ENCODE data around the gene HID1. TPM values are rescaled to one million over a fixed set of nuclear protein-coding genes. Genes with fewer than 3 reads are reported as not detected.
A peak's percentile ranks its signal among the peaks of the same experiment; 100 is the strongest.

HID1 gene
- total RNA-seq, 4 donors from 2014 or later = 1.7 to 6.3 (median 2.6) TPM

DNA sequence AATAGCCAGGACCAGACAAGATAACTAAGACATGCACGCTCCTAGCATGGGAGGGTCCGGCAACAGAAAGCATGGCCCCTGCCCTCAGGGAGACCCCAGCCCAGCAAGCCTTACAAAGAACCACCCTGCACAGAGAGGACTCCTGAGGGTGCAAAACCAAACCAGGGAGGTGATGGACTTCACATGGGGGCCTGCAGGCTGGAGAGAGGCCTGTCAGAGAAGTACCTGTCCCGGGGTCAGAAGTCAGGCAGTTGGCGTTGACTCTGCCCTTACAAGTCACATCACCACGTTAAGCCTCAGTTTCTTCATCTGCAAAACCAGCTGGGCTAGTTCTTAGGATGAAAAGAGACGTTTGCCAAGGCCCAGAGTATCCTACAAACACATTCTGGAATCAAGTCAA, 43.8 kb downstream of the HID1 start:
- no peak overlapping the region for H3K4me3 ChIP-seq
- H3K27me3 ChIP-seq = peaks cover 0 to 80% (median 11%) of the 10 kb centered on the region in 4 donors
- DNase-seq = no peak
- peaks cover 8 to 53% (median 10%) of the 10 kb centered on the region in 3 donors for H3K4me1 ChIP-seq
- intact Hi-C loops (cut with DNase I) = no loop called here
- H3K36me3 ChIP-seq = no peaks in the 10 kb centered on the region
- no peaks in the 10 kb centered on the region for H3K9me3 ChIP-seq
- peak overlapping the region in 3 of 4 donors; percentile 39 to 53 (median 51) for H3K27ac ChIP-seq
- TF ChIP-seq, protein P1, sequence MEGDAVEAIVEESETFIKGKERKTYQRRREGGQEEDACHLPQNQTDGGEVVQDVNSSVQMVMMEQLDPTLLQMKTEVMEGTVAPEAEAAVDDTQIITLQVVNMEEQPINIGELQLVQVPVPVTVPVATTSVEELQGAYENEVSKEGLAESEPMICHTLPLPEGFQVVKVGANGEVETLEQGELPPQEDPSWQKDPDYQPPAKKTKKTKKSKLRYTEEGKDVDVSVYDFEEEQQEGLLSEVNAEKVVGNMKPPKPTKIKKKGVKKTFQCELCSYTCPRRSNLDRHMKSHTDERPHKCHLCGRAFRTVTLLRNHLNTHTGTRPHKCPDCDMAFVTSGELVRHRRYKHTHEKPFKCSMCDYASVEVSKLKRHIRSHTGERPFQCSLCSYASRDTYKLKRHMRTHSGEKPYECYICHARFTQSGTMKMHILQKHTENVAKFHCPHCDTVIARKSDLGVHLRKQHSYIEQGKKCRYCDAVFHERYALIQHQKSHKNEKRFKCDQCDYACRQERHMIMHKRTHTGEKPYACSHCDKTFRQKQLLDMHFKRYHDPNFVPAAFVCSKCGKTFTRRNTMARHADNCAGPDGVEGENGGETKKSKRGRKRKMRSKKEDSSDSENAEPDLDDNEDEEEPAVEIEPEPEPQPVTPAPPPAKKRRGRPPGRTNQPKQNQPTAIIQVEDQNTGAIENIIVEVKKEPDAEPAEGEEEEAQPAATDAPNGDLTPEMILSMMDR (IDR thresholded peaks at IDR 0.05) = no peak
- TF ChIP-seq POLR2A (IDR thresholded peaks at IDR 0.05) = no peak
- WGBS, 2 donors = 53% methylated on average over 6 of the region's 6 CpGs; no CpG with 5 or more reads in 1 of the 2 donors

DNA sequence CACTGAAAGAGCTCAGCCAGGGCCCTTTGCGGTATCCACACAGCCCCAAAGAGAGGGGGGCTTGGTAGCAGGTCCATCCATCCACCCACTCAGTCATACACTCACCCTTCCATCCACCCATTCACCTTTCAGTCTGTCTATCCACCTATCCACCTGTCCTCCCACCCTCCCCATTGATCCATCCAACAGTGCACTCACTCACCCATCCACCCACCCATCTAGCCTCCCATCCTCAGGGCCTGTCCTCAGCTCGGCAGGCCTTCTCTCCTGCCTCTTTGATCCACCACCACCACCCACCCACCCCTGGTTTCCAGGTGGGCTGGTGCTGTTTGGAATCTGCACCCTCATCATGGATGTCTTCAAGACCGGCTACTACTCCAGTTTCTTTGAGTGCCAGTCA, 47.3 kb downstream of the HID1 start:
- WGBS, 2 donors = 77 to 81% methylated on average over 3 of the region's 3 CpGs
- Histone ChIP-seq H3K9me3 (no peaks in the 10 kb centered on the region), H3K4me3 (no peak overlapping the region), H3K4me1 (peaks cover 32 to 79% (median 38%) of the 10 kb centered on the region in 3 donors), H3K27ac (no peak overlapping the region), H3K27me3 (peaks cover 0 to 85% (median 19%) of the 10 kb centered on the region in 4 donors), H3K36me3 (no peaks in the 10 kb centered on the region)
- intact Hi-C loops (cut with DNase I) = no loop called here
- DNase-seq = no peak
- no peak for TF ChIP-seq POLR2A (IDR thresholded peaks at IDR 0.05)
- TF ChIP-seq, protein P1 (IDR thresholded peaks at IDR 0.05) = no peak

- H3K27me3 ChIP-seq = peaks cover 0 to 90% (median 19%) of the 10 kb centered on the region in 4 donors
- H3K27ac ChIP-seq = peak within 1 kb of the TSS in 3 of 4 donors; percentile 8 to 40 (median 39)
- H3K9me3 ChIP-seq = no peaks in the 10 kb centered on the region
- 0 to 4% methylated on average over 10 to 14 of the region's 54 CpGs for WGBS, 2 donors
- H3K4me1 ChIP-seq = peaks cover 32 to 75% (median 38%) of the 10 kb centered on the region in 3 donors
- no peak for DNase-seq
- TF ChIP-seq, protein P1 (IDR thresholded peaks at IDR 0.05) = no peak
- TF ChIP-seq POLR2A (IDR thresholded peaks at IDR 0.05) = no peak
- intact Hi-C loops (cut with DNase I) = loop anchor here (5.0 kb wide), 1 partner anchor 33 kb away; no protein-coding TSS in a partner anchor
- peak within 1 kb of the TSS; percentile 43 to 68 (median 49) for H3K4me3 ChIP-seq
- H3K36me3 ChIP-seq = no peaks in the 10 kb centered on the region
Observed at GRCh38 chr17:74924250-74924948, 48.2 kb downstream of the HID1 start, which contains the start of gene OTOP2. OTOP2 (plus strand) TSS chr17:74924273; CDS start chr17:74924633, 360 bp downstream.

DNA sequence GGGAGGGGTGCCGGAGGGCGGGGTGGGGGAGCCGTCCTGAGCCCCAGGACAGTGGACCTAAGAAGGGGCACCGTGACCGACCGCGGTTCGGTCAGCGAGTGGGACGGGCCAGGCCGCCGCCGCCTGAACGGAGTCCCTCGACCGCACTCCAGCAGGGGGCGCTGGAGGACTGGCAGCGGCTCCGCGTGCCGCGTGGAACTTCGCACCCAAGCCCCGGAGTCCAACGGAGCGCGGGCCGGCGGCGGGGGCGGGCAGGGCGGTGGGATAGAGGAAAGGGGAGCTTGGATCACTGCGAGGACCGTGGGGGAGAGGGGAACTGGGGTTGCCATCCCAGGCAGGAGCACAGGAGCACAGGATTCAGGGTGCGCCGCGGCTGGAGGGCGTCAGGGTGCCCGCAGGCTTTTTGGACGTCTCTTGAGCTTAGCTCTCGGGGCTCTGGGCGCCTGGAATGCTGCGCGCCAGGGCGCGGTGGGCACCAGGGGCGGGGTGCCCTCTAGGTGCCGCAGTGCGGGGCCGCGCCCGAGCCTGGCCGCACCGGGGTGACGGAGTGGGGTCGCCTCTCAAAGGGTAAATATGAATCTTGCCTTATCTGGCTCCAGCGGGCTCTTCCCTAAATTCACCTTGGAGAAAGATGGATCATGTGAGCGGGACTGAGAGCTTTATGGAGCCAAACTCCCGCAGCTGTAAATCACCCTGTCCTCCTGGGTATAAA, 48.9 kb downstream of the HID1 start:
- peak overlapping the region in 3 of 4 donors; percentile 8 to 40 (median 39) for H3K27ac ChIP-seq
- no peaks in the 10 kb centered on the region for H3K36me3 ChIP-seq
- intact Hi-C loops (cut with DNase I) = loop anchor here (5.0 kb wide), 1 partner anchor 34 kb away; no protein-coding TSS in a partner anchor
- H3K4me1 ChIP-seq = peaks cover 32 to 68% (median 38%) of the 10 kb centered on the region in 3 donors
- TF ChIP-seq, protein P1 (IDR thresholded peaks at IDR 0.05) = peak; percentile 63 to 92 (median 80)
- no peak for TF ChIP-seq POLR2A (IDR thresholded peaks at IDR 0.05)
- H3K27me3 ChIP-seq = peaks cover 0 to 94% (median 19%) of the 10 kb centered on the region in 4 donors
- no peak for DNase-seq
- peak overlapping the region; percentile 43 to 68 (median 49) for H3K4me3 ChIP-seq
- WGBS, 2 donors = 6 to 30% methylated on average over 2 to 11 of the region's 59 CpGs
- H3K9me3 ChIP-seq = no peaks in the 10 kb centered on the region
